ENCODE results near the gene PRCD.
A peak's percentile ranks its signal among the peaks of the same experiment; 100 is the strongest.
"Not testable (repeated sequence)": the region's sequence is repeated elsewhere in the genome, so short reads cannot be mapped to it uniquely, and the experiment has no call there.

PRCD gene

GRCh38 chr17:76502341-76503211 is 37.3 kb upstream of the PRCD start:
- Histone ChIP-seq H3K4me3 (ENCODE audit: low read depth, low read length) (no peak overlapping the region), H3K4me2 (ENCODE audit: low read length) (no peak overlapping the region), H3K27me3 (ENCODE audit: control insufficient read depth, insufficient read depth, low read length) (no peaks in the 10 kb centered on the region), H3K36me3 (ENCODE audit: control insufficient read depth, insufficient read depth, low read length) (no peaks in the 10 kb centered on the region), H3K79me2 (no peaks in the 10 kb centered on the region), H3K4me1 (peaks cover 9% of the 10 kb centered on the region), H3K9me3 (ENCODE audit: control insufficient read depth, low read length) (no peaks in the 10 kb centered on the region), H3K9ac (no peak overlapping the region), H2AFZ (peak overlapping the region; percentile 97), H3K27ac (no peak overlapping the region)
- TF ChIP-seq CTCF (IDR thresholded peaks at IDR 0.05): no peak

DNA sequence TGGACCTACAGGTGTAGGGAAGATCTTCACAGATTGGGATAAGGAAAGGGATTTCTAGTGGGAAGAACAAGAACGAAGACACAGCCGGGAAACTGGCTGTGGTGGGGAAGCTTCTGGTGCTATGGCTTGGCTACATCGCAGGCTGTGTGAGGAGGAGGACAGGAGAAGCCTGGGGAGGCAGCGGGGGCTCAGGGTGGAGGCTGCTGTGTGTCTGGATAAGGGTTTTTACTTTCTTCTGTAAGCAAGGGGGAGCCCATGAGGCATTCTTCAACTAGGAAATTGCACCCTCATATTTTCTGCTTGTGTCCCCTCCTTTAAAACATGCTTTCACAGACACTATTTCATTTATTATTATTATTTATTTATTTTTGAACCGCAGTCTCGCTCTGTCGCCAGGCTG is 35.7 kb upstream of the PRCD start:
- no peaks in the 10 kb centered on the region for H3K36me3 ChIP-seq (ENCODE audit: control insufficient read depth, insufficient read depth, low read length)
- TF ChIP-seq CTCF (IDR thresholded peaks at IDR 0.05): no peak
- H3K4me3 ChIP-seq (ENCODE audit: low read depth, low read length): no peak overlapping the region
- no peaks in the 10 kb centered on the region for H3K9me3 ChIP-seq (ENCODE audit: control insufficient read depth, low read length)
- no peak overlapping the region for H3K9ac ChIP-seq
- no peak overlapping the region for H2AFZ ChIP-seq
- H3K27ac ChIP-seq: no peak overlapping the region
- H3K4me2 ChIP-seq (ENCODE audit: low read length): no peak overlapping the region
- no peaks in the 10 kb centered on the region for H3K79me2 ChIP-seq
- peaks cover 9% of the 10 kb centered on the region for H3K4me1 ChIP-seq
- H3K27me3 ChIP-seq (ENCODE audit: control insufficient read depth, insufficient read depth, low read length): no peaks in the 10 kb centered on the region

DNA sequence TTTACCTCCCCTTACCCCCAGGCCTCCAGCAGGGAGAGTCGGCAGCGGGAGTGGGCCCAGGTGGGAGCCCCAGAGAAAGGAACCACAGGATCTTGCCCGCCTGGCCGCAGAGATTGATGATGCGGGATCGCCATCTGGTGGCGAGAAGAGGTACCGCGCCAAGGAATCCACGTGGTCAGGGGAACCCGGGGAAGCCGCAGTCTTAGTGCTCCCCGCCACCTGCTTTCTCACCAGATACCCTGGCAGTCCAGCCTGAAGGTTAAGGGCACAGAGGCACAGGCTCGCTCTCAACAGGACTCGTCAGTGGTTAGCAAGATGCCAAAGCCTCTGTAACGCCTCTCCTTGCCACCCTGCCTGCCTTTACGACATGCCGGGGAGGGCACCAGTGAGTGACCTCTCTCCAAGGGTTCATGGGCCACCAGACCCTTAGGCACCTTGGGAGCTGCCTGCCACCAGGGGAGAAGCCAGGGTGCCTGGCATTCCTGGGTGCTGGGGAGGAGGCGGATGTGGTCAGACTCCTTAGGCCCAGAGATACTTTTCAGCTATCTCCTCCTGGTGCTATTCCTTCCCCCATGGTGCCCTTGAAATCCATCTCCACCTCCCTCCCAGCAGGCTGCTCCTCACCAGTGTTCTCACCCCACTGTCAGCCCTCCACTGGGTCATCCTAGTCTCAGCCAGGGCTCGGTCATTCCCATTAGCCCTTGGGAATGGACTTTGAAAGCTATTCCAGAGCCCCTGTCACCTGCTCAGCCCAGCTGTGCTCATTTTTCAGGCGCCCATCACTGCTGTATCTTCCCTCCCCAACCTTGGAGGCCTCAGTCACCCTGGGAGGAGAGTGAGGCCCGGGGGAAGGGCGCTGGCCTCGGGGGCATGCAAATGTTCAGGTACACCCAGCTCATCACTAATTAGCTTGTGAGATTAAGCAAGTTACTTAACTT is 33.2 kb upstream of the PRCD start:
- Histone ChIP-seq H3K9me3 (ENCODE audit: control insufficient read depth, low read length) (no peaks in the 10 kb centered on the region), H3K27me3 (ENCODE audit: control insufficient read depth, insufficient read depth, low read length) (no peaks in the 10 kb centered on the region), H3K79me2 (no peaks in the 10 kb centered on the region), H3K4me3 (ENCODE audit: low read depth, low read length) (no peak overlapping the region), H3K4me1 (peaks cover 6% of the 10 kb centered on the region), H3K27ac (no peak overlapping the region), H3K4me2 (ENCODE audit: low read length) (no peak overlapping the region), H3K36me3 (ENCODE audit: control insufficient read depth, insufficient read depth, low read length) (no peaks in the 10 kb centered on the region), H3K9ac (no peak overlapping the region), H2AFZ (peak overlapping the region; percentile 12)
- peak; percentile 95 for TF ChIP-seq CTCF (IDR thresholded peaks at IDR 0.05)

- not testable (repeated sequence) for H3K27me3 ChIP-seq (ENCODE audit: control insufficient read depth, insufficient read depth, low read length); H3K27ac ChIP-seq; H3K4me1 ChIP-seq; H3K4me2 ChIP-seq (ENCODE audit: low read length); H3K4me3 ChIP-seq (ENCODE audit: low read depth, low read length); H3K36me3 ChIP-seq (ENCODE audit: control insufficient read depth, insufficient read depth, low read length); H3K9me3 ChIP-seq (ENCODE audit: control insufficient read depth, low read length); H2AFZ ChIP-seq; H3K9ac ChIP-seq; H3K79me2 ChIP-seq
These were observed 31.3 kb upstream of the PRCD start for GRCh38 chr17:76508472-76509063.

GRCh38 chr17:76510831-76511244 is 29.0 kb upstream of the PRCD start:
- H3K27me3 ChIP-seq (ENCODE audit: control insufficient read depth, insufficient read depth, low read length): no peaks in the 10 kb centered on the region
- no peaks in the 10 kb centered on the region for H3K4me1 ChIP-seq
- TF ChIP-seq CTCF (IDR thresholded peaks at IDR 0.05): no peak

More at GRCh38 chr17:76510831-76511244, 29.0 kb upstream of the PRCD start:
- no peaks in the 10 kb centered on the region for H3K9me3 ChIP-seq (ENCODE audit: control insufficient read depth, low read length)
- H3K27ac ChIP-seq: no peak overlapping the region
- H3K4me2 ChIP-seq (ENCODE audit: low read length): no peak overlapping the region
- no peaks in the 10 kb centered on the region for H3K79me2 ChIP-seq
- no peak overlapping the region for H3K4me3 ChIP-seq (ENCODE audit: low read depth, low read length)
- H2AFZ ChIP-seq: no peak overlapping the region
- no peak overlapping the region for H3K9ac ChIP-seq
- no peaks in the 10 kb centered on the region for H3K36me3 ChIP-seq (ENCODE audit: control insufficient read depth, insufficient read depth, low read length)
